HG02884 (cell line): Measurements from ENCODE around the gene ICE2.
"Not testable (repeated sequence)": the region's sequence is repeated elsewhere in the genome, so short reads cannot be mapped to it uniquely, and the experiment has no call there.

Source experiments
- ATAC-seq: cut with Tn5 transposase; IDR thresholded peaks from one replicate; pipeline ENCODE4 v1.9.1; 2021; ENCODE audit warnings: mild to moderate bottlenecking, moderate library complexity; ENCODE audit not compliant: unreplicated experiment

The ICE2 gene

DNA sequence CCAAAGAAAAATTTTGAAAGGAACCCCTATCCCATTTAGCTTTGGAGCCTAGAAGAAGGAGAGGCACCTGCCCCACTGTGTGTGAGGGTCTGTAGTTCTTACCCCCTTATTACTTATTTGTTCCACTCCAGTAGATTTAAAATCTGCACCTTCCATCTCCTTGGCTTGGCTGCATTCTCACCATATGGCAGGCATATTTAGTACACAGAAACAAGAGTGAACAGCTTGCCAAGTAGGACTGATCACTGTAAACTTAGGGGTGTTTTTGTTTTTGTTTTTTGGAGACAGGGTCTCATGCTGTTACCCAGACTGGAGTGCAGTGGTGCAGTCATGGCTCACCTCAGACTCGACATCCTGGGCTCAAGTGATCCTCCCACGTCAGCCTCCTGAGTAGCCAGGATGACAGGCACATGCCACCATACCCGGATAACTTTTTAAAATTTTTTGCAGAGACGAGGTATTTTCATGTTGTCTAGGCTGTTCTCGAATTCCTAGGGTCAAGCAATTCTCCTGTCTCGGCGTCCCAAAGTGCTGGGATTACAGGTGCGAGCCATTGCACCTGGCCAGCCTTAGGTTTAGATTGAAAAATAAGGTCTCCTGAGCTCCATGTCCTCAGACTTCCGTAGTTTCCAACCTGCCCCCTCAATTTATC, 67.0 kb downstream of the ICE2 start:
- ATAC-seq: no peak

DNA sequence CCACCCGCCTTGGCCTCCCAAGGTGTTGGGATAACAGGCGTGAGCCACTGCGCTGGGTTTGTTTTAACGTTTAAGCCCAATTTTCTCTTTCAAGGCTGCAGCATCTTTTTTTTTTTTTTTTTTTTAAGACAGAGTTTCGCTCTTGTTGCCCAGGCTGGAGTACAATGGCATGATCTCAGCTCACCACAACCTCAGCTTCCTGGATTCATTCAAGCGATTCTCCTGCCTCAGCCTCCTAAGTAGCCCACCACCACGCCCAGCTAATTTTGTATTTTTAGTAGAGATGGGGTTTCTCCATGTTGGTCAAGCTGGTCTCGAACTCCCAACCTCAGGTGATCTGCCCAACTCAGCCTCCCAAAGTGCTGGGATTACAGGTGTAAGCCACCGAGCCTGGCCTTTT, 68.6 kb downstream of the ICE2 start:
- not testable (repeated sequence) for ATAC-seq

DNA sequence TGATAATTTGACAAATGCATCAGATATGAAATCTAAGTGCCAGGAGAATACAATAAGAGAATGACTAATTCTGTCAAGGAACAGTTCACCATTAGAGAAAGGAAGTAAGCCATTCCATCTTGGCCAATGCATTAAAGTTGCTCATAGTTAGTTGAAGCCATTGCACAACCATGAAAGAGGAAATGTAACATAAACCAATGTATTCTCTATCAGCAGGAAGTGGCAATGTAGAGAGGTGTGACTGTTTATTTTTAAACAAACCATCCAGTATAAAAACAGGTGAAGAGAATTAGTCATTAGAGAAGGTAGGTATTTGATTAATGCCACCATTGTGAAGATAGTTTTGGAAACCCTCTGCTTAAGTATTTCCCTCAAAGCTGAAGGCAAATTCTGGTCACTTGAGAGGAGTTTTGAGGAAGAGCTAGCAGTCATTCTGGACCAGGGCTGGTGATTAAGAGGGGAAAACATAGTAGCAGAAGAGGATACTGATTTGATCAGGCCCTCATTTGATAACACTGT, 70.4 kb downstream of the ICE2 start:
- ATAC-seq: no peak

DNA sequence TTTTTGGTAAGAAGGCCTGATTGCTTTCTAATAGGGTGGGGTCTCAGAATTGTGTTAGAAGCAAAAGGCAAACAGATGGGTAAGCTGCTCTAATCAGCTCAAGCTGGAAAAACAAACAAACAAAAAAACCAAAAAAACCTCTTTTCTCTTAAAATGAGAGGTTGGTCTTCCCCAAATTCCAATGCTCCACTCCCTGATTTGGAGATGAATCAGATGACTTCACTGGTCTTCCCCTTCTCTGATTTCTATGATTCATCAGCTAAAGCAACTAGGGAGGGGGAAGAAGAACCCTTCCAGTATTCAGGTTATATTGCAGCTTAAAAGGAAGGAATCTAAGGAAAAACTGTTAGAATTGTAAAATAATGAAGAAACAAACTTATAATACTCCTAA, 71.5 kb downstream of the ICE2 start:
- ATAC-seq: no peak

DNA sequence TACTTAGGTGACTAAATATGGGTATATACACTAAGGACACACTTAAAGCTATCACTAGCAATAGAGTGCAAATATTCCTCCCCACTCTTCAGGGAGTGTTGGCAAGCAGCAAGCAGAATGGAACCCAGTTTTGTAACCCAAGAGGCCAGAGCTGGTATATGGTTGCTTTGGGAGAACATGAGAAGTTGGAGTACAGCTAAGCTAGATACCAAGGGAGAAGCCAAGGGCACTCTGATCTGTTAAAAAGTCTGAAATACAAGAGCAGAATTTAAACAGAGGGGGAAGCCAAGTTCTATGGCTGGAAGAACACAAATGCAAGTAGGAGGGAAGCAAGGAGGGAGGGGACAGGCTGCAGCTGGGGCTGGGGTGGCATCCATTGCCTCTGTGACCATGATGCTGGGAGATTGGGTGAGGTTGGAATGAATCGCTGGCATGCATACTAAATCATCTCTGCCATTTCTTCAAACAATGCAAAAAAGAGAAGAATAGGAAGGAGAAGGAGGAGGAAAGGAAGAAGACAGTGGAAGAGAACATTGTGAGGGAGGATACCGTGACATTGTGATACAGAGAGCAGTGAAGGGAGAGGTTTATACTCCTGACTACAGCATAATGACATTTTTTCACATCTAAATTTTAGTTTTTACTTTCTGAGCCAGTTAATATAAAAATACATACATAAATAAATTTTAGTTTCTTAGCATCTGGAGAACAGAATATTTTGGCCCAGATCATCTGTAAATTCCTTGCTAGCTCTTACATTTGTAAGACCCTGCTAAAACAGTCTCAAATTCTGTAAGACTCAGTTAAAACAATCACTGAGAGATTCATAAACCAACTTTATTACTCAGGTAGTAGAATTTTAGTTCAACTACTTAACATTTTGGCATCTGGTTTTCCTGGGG, 72.2 kb downstream of the ICE2 start:
- no peak for ATAC-seq

DNA sequence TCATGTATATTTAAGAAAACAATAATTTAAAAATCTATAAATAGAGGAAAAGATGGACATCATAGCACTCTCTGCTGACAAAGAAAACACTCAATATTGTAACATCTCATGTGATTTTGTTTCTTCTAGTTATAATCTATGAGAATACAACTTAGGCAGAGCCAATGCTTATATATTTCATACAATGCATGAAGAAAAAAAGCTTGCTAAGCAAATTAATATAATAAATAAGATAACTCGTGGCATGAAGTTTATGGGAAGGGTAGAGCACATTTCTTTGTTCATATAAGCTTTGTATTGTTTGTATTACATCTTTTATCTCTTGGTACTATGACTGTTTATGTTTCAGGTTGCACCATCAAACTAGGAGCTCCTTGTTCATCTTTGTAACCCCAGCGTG, 73.5 kb downstream of the ICE2 start:
- ATAC-seq: no peak

DNA sequence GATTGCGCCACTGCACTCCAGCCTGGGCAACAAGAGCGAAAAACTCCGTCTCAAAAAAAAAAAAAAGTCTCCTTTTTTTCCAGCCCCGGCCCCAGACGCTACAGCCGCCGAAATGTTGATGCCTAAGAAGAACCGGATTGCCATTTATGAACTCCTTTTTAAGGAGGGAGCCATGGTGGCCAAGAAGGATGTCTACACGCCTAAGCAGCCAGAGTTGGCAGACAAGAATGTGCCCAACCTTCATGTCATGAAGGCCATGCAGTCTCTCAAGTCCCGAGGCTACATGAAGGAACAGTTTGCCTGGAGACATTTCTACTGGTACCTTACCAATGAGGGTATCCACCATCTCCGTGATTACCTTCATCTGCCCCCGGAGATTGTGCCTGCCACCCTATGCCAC, 74.6 kb downstream of the ICE2 start:
- ATAC-seq: not testable (repeated sequence)

DNA sequence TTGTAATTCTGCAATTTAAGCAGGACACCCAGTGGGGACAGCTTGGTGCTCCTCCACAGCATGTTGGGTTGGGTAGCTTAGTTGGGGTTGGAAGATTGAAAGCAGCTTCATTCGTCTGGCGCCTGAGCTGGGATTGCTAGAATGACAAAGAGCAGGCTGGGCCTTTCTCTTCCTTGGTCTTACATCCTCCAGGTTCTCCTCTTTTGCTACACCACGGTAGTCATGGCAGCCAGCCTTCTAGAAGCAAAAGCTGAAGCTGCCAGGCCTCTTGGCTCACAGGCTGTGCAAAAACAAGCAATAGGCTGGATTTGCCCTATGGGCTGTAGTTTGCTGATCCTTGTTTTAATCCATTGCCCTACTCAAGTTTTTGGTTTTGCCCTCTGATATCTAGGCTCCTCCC, 78.0 kb downstream of the ICE2 start:
- ATAC-seq: no peak

DNA sequence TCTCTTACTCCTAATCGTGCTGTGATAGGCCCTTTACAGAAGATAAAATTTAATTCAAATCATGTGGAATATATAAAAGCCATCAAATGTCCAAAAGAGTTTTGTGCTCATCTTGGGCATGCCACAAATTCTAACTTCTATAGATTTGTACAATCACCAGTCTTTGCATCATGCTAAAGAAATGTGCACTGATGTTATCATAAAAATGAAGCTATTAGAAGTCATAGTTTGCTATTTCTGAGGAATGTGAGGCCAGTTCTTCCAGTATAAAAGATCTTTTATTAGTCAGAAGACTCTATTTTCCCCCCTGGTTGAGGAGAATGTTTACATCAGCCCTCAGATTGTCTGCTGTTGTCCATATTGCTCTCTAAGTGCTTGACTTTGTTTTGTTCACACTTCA, 79.0 kb downstream of the ICE2 start:
- no peak for ATAC-seq

DNA sequence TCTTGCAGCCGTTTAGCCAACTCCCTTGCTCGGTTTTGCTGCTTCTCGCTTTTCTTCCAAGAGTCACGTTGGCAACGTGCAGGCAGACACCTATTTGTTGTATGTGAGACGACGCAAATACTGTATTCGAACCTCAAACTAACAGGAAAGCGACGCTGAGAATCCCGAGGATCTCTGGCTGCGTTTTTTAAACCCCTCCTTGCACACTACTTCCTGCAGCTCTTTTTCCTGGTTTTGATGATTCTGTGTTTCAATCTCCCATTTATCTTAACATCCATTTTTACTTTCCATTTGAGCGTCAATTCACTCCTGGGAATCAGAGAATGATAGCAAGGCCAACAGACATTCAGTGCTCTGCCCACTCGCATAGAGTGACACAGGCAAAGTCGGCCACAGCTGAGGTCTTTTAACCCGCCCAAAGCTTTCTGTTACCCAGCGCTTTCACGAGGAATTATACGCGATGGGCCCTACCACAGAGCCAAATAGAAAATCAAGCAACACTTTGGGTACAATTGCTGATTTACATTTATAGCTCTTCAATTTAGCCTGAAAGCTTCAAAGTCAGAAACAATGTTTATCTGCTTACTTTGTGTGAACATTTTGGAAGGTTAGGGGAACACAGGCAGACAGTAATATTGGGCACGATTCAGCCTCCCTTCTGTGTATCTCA, 79.6 kb downstream of the ICE2 start:
- no peak for ATAC-seq

DNA sequence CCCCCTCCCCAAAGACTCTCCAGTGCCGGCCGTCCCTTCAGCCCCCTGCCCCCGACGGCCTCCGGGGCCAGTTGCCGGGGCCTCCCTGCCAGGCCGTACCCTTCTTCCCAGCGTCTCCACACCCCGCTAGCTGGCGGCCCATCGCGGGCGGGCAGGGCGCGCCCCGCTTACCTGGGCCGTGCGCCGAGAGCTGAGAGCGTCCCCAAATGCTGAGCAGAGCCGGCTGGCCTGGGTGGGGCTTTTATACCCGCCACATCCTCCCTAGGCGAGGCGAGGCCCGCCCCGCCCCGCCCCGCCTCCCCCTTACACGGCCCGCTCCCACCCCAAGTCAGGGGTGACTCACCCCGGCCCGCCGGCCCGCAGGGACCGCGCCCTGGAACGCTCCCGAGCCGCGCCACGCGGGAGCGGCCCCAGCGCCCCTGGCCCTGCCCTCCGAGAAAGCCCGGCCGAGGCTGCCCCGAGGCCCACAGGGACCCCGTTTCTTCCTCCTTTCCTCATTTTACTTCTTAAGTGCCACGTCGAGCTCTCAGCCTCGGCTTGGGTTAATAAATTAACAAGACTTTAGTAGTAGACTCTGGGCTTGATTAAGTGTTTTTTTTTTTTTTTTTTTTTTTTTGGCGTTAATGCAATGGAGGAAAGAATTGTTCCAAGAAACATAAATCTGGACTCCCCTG, 81.0 kb downstream of the ICE2 start, which contains the start of gene ANXA2:
ANXA2 (minus strand) TSS at position 215 of the 674 bp plus-strand sequence. CDS start 11,911 bp downstream, outside the sequence.
- ATAC-seq: peak; percentile 63

DNA sequence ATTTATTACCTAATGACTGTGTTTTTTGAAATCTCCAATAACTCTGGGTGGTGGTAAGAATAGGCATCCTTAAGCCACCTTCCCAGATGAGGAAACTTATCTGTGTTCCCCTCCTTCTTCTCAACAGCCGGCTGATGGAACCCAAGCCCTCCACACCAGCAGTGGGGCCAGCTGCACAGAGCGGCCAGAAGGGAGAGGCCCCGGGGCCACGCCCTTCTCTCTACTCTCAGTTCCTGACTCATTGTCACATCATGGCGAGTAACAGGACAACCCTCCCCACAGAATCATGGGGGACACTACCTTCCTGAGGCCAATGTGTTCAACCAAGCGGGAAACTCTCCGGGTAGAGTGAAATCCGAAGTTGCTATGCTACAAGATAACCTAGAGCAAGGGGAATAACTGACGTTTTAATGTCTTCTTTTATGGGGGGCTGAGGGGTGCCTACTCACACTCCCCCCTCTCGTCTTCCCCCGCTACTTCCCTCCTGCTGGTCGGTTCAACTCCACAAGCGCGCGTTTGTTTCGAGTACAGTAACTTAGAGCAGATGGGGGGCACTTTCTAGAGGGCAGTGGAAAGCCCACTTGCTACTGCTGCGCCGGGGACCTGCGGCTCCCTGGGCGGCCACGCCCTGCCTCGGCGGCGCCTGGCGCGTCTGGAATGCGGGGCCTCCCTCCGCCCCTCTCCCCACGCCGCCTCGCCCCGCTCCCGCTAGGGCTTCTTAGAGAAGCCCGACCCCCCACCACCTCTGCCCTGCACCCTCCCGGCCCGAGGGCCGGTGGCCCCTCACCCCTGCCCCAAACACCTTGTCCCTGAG, 81.8 kb downstream of the ICE2 start:
- ATAC-seq: peak; percentile 72

DNA sequence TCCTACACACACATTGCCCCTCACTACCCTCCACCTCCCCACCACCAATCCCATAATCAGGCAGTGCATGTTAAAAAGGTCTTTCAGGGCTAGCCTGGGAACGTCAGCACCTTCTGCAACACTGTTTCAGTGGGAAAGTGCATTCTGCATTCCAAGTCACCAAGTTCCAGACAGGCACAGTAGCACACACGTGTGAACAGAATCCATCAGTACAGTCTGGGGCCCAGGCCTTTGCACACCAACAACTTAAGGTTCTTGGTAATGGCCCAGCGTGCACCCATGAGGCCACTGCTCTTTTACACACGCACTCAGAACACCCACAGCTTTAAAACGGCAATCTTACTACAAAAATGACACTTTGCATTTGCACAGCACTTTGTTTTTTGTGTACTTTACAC, 82.4 kb downstream of the ICE2 start:
- ATAC-seq: no peak

DNA sequence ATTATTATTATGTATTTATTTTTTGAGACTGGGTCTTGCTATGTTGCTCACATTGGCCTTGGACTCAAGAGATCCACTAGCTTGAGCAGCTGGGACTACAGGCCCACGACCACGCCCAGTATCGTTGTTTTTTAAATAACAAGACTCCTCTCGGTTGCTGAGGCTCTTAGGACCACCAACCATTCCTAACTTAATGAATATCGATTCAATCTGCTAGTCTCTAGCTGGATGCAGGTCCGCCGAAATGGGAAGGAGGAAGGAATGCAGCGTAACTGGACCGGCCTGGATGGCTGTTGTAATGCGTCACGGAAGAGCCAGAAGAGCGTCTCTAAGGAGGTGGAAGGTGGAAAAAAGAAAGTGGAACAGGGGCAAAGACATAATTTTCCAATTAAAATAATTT, 82.8 kb downstream of the ICE2 start:
- ATAC-seq: no peak

DNA sequence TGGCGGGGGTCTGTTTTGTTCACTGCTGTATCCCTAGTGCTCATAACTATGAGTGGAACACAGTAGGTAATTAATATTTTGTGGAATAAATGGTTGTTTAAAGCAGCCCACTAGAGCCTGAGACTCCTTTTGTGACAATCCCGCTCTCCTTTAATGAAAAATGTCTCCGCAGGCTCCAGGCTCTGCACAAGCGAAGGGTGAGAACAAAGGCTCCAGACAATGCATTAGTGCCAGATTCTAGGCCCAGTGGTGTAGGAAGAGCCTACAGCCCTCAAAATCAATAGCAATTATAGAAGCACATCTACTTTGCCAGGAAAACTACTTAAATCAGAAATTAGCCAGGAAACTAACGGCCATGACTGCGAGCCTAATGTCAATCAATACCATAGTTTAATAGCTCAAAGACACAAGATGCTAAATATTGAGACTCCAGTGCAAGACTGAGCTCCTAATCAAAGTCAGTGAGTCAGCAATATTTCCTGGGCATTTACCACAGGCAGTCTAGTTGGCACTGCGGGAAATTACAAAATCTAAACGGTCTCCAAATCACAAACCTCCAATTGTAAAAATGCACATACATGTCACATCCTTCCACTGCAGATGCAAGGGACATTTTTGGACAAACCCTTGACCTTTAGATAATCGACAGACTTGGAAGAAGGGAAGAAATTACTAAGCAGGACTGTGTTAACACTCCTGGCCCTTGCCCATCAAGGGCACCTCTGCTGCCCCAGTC, 83.5 kb downstream of the ICE2 start:
- ATAC-seq: no peak

DNA sequence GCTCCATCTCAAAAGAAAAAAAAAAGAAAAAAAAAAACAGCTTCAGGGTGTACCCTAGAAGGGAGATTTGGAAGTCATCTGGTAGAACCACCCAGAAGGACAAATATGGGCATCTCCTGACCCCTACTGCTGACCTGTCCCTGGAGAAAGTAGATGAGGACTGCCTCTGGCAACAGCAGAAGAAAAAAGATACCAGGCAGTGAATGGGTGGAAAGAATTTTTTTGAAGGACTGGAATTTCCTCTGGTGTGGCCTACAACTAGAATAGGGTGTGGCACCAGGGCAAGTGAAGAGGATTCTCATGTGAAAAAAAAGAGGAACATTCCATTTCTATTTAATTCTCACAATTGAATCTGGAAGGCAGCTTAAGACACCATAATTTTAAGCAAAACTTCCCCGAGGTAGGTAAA, 84.2 kb downstream of the ICE2 start:
- ATAC-seq: no peak

DNA sequence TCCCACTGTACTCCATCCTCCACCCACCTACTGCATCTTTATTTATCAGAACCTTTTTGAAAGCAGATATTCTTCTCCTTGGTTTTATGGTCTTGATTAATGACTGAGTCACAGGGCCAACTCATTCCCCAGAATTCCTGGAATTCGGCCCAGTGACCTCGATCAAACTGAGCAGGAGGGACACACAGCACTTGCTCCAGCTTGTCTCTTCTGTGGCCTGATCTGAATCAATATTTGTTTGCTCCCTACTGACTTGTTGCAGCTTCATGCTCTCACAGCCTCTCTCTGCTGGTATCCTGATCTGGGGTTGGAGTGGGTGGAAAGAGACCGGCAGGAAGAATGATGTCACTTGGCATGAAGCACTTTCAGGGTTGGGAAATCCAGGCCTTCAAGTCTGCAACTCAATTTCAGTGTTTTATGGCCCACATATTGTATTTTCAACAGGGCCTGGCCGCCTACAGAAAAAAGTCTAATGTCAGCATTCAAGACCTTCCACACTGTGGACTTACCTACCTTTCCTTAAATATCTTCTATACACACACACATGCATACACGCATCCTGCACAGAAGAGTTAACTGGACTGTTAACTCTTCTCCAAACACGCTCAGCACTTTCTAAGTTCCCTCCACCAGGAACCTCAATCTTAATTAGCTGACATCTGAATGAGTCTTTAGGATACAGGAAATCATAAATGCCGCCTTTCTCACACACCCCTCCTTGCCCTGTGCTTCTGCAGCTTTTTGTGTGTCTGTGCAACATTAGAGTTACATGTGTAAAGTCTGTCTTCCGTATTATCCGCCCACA, 85.8 kb downstream of the ICE2 start:
- no peak for ATAC-seq

DNA sequence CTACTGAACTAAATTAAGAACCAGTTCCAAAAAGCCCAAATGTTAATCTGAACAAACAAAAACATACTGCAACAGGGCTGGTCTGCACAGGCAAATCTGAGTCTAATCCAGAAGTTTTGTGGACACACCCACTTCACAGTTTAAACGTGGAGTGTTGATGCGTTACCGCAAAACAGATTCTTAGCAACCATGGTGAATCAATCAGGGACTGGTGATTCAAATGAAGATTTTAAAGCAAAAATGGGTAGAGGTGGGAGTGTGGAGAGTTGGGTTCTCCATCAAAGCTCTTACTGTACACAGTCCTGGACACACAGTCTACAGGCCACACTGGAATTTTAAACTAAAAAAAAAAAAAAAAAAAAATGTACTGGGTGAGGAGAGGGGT, 86.3 kb downstream of the ICE2 start:
- no peak for ATAC-seq
